NCI-H2171 (cell line): ENCODE measurements around the gene SNIP1.
A peak's percentile ranks its signal among the peaks of the same experiment; 100 is the strongest.
"Not testable (repeated sequence)": the region's sequence is repeated elsewhere in the genome, so short reads cannot be mapped to it uniquely, and the experiment has no call there.

ENCODE experiments used
- DNase-seq: peaks from one replicate; lab custom pipeline; 2025; lab: John Stamatoyannopoulos, UW

The SNIP1 gene

GRCh38 chr1:37559080-37559479 lies 5.0 kb upstream of the SNIP1 start:
- no peak for DNase-seq

GRCh38 chr1:37558411-37558810 lies 4.3 kb upstream of the SNIP1 start:
- no peak for DNase-seq

- no peak for DNase-seq
These were observed 3.3 kb upstream of the SNIP1 start for GRCh38 chr1:37557402-37557801.

- no peak for DNase-seq
These were observed 2.7 kb upstream of the SNIP1 start, which contains the start of gene DNALI1 for GRCh38 chr1:37556712-37557196. Gene DNALI1 (plus strand): TSS chr1:37556940. CDS start chr1:37556995, 55 bp downstream.

- no peak for DNase-seq
These were observed 531 bp downstream of the SNIP1 start for GRCh38 chr1:37553598-37553926.

GRCh38 chr1:37549341-37549740 lies 4.8 kb downstream of the SNIP1 start:
- no peak for DNase-seq

- DNase-seq, result no peak
These were observed 9.1 kb downstream of the SNIP1 start for GRCh38 chr1:37545019-37545418.

- no peak for DNase-seq
These were observed 9.6 kb downstream of the SNIP1 start for GRCh38 chr1:37544530-37544929.

GRCh38 chr1:37540036-37540785 lies 13.9 kb downstream of the SNIP1 start:
- no peak for DNase-seq

- not testable (repeated sequence) for DNase-seq
These were observed 14.9 kb downstream of the SNIP1 start for GRCh38 chr1:37539154-37539553.

GRCh38 chr1:37537378-37537777 lies 16.7 kb downstream of the SNIP1 start:
- DNase-seq, result no peak

GRCh38 chr1:37533317-37534093 lies 20.6 kb downstream of the SNIP1 start:
- no peak for DNase-seq

- DNase-seq, result not testable (repeated sequence)
These were observed 21.5 kb downstream of the SNIP1 start for GRCh38 chr1:37532418-37533156.

GRCh38 chr1:37529888-37530287 lies 24.2 kb downstream of the SNIP1 start:
- DNase-seq, result not testable (repeated sequence)

- DNase-seq, result no peak
These were observed 34.5 kb downstream of the SNIP1 start for GRCh38 chr1:37519613-37520012.

- DNase-seq, result not testable (repeated sequence)
These were observed 35.2 kb downstream of the SNIP1 start for GRCh38 chr1:37518929-37519328.

- not testable (repeated sequence) for DNase-seq
These were observed 35.9 kb downstream of the SNIP1 start for GRCh38 chr1:37518241-37518640.

- DNase-seq, result no peak
These were observed 36.5 kb downstream of the SNIP1 start for GRCh38 chr1:37517569-37517968.

- DNase-seq, result no peak
These were observed 38.7 kb downstream of the SNIP1 start for GRCh38 chr1:37515185-37516034.

- peak; percentile 75 for DNase-seq
These were observed 39.5 kb downstream of the SNIP1 start, which contains the start of gene MEAF6 for GRCh38 chr1:37514350-37515184. Gene MEAF6 (minus strand): TSS chr1:37514766. CDS start chr1:37514746, 20 bp downstream.
